HCT116 (cell line): ENCODE measurements around the gene ZMYM4. TPM values are rescaled to one million over a fixed set of nuclear protein-coding genes. Genes with fewer than 3 reads are reported as not detected.
A peak's percentile ranks its signal among the peaks of the same experiment; 100 is the strongest.

Experiments
- ATAC-seq: fragments of 200-7000 bp; cut with Tn5 transposase; 2 replicates; pipeline ENCODE4 v1.9.1; 2020; ENCODE audit warnings: mild to moderate bottlenecking, moderate library complexity
- BruUV-seq: library from RNA; stranded (reverse); fragments of 400-500 nt; replicated peaks from 2 replicates; lab custom pipeline; 2021; lab: Mats Ljungman, UMichigan
- CTCF ChIA-PET: fragments of 300-600 bp; sonication (Branson Sonifier 250); formaldehyde crosslinking; loops from one replicate; lab custom pipeline; 2021; ENCODE audit warnings: antibody characterized with exemption; lab: Charles Lee
- POLR2A ChIA-PET: fragments of 300-600, 350-600 bp; sonication (Branson Sonifier 250); formaldehyde crosslinking; loops from one replicate; lab custom pipeline; 2021; ENCODE audit warnings: antibody characterized with exemption; lab: Charles Lee
- RAD21 ChIA-PET, 2 experiments: fragments of 300-600 bp; sonication (Branson Sonifier 250); formaldehyde crosslinking; loops; one replicate each; lab custom pipeline; 2023; ENCODE audit warnings: low total read pairs in 2 of 2; ENCODE audit not compliant: uncharacterized antibody in 2 of 2, unreplicated experiment in 2 of 2, low non-redundant PET in 1 of 2; lab: Charles Lee
- DNase-seq: peaks from one replicate; pipeline ENCODE4 v3.0.0-alpha.2; 2010; ENCODE audit warnings: low read depth, low spot score
- H2AFZ ChIP-seq: fragments of 200-600 bp; shearing (Covaris generic), sonication (generic); 2 replicates; pipeline ENCODE4 v1.6.1; 2017; ENCODE audit warnings: low read depth, mixed run types, mixed read lengths, antibody characterized with exemption, low read length; ENCODE audit not compliant: poor library complexity, severe bottlenecking
- H3K27ac ChIP-seq: 2 replicates; pipeline ENCODE4 v1.5.1; 2012; ENCODE audit warnings: low read depth, low read length
- H3K27me3 ChIP-seq: fragments of 200-600 bp; sonication (generic); 2 replicates; pipeline ENCODE4 v1.6.1; 2016; ENCODE audit warnings: mixed run types, low read length, mixed read lengths; ENCODE audit not compliant: insufficient read depth
- H3K36me3 ChIP-seq, 2 experiments: fragments of 200-500 bp in 1 of 2; fragments of 200-600 bp in 1 of 2; sonication (Bioruptor generic) in 1 of 2; sonication (generic) in 1 of 2; 2 replicates each; pipeline versions ENCODE4 v1.5.1 to v1.6.1; 2014 to 2016; ENCODE audit warnings: low read length in 2 of 2, inconsistent platforms in 1 of 2, mixed read lengths in 1 of 2, mixed run types in 1 of 2; ENCODE audit not compliant: insufficient read depth in 2 of 2, control insufficient read depth in 1 of 2
- H3K4me1 ChIP-seq, 2 experiments: fragments of 200-600 bp in 1 of 2; sonication (generic) in 1 of 2; 2 replicates each; pipeline versions ENCODE4 v1.5.1 to v1.6.1; 2012 to 2017; ENCODE audit warnings: low read length in 2 of 2, inconsistent platforms in 1 of 2, mild to moderate bottlenecking in 1 of 2, mixed read lengths in 1 of 2, mixed run types in 1 of 2, moderate library complexity in 1 of 2; ENCODE audit not compliant: insufficient read depth in 2 of 2, control insufficient read depth in 1 of 2
- H3K4me2 ChIP-seq: fragments of 200-600 bp; sonication (generic); 2 replicates; pipeline ENCODE4 v1.6.1; 2017; ENCODE audit warnings: mixed run types, low read length, mixed read lengths
- H3K4me3 ChIP-seq, 2 experiments: fragments of 200-600 bp in 1 of 2; sonication (generic) in 1 of 2; replicated peaks in 1 of 2; 2 replicates each; pipeline ENCODE4 v1.5.1; 2011 to 2016; ENCODE audit warnings: low read length in 2 of 2, control low read depth in 1 of 2, low read depth in 1 of 2, mild to moderate bottlenecking in 1 of 2, mixed read lengths in 1 of 2, mixed run types in 1 of 2
- H3K79me2 ChIP-seq: fragments of 200-600 bp; sonication (generic); 2 replicates; pipeline ENCODE4 v1.6.1; 2017; ENCODE audit warnings: mild to moderate bottlenecking, mixed run types, low read length, moderate library complexity, mixed read lengths; ENCODE audit not compliant: insufficient read depth
- H3K9ac ChIP-seq: fragments of 200-600 bp; sonication (generic); 2 replicates; pipeline ENCODE4 v1.6.1; 2016; ENCODE audit warnings: low read length, mixed read lengths
- H3K9me2 ChIP-seq: fragments of 200-600 bp; sonication (generic), shearing (Covaris generic); 2 replicates; pipeline ENCODE4 v1.6.1; 2017; ENCODE audit warnings: mixed run types, mild to moderate bottlenecking, moderate library complexity; ENCODE audit not compliant: insufficient read depth
- H3K9me3 ChIP-seq, 2 experiments: fragments of 200-500 bp in 1 of 2; fragments of 200-600 bp in 1 of 2; sonication (Bioruptor generic) in 1 of 2; sonication (generic) in 1 of 2; 2 replicates each; pipeline ENCODE4 v1.6.1; 2014 to 2017; ENCODE audit warnings: low read length in 2 of 2, mixed read lengths in 2 of 2, inconsistent platforms in 1 of 2, low read depth in 1 of 2, mild to moderate bottlenecking in 1 of 2, mixed run types in 1 of 2, moderate library complexity in 1 of 2; ENCODE audit not compliant: control insufficient read depth in 1 of 2, insufficient read depth in 1 of 2
- H4K20me1 ChIP-seq: fragments of 200-600 bp; sonication (generic), shearing (Covaris generic); 2 replicates; pipeline ENCODE4 v1.6.1; 2017; ENCODE audit warnings: mixed run types, mild to moderate bottlenecking, moderate library complexity; ENCODE audit not compliant: insufficient read depth
- ELF1 ChIP-seq: IDR thresholded peaks from 2 replicates; pipeline ENCODE4 v1.6.1; 2012; ENCODE audit warnings: low read depth, borderline replicate concordance
- FOSL1 ChIP-seq: IDR thresholded peaks from 2 replicates; pipeline ENCODE4 v1.6.1; 2012; ENCODE audit warnings: low read depth
- SP1 ChIP-seq: IDR thresholded peaks from 2 replicates; pipeline ENCODE4 v1.6.1; 2012; ENCODE audit warnings: low read depth
- ZNF274 ChIP-seq: fragments of 200-500 bp; sonication (Bioruptor generic); IDR thresholded peaks from 2 replicates; pipeline ENCODE4 v1.6.1; 2014; ENCODE audit warnings: mild to moderate bottlenecking, low read depth, low read length, inconsistent platforms
- intact Hi-C: fragments of 100-400 bp; cut with micrococcal nuclease; formaldehyde crosslinking; loops from 2 replicates; pipeline ENCODE4 v1.10.0; 2022
- total RNA-seq: library from RNA; stranded (reverse); gene quantifications from one replicate; pipeline ENCODE4 v1.2.1, GENCODE V29; 2021; ENCODE audit not compliant: unreplicated experiment
- TF ChIP-seq, protein P1 (sequence below): IDR thresholded peaks from 2 replicates; pipeline ENCODE4 v1.6.1; 2012
- TF ChIP-seq, protein P2 (sequence below), 3 experiments: fragments of 200-600 bp in 1 of 3; sonication (generic) in 1 of 3; IDR thresholded peaks in 2 of 3; conservative IDR thresholded peaks in 1 of 3; 2 replicates each; pipeline ENCODE4 v1.5.1; 2012 to 2017; ENCODE audit warnings: low read depth in 2 of 3, low read length in 2 of 3, antibody characterized with exemption in 1 of 3, borderline replicate concordance in 1 of 3, control low read depth in 1 of 3, mild to moderate bottlenecking in 1 of 3, mixed read lengths in 1 of 3, mixed run types in 1 of 3, moderate library complexity in 1 of 3; ENCODE audit not compliant: insufficient read depth in 1 of 3

ZMYM4 gene
- total RNA-seq, 1 experiment from 2014 or later: 58.0 TPM

DNA sequence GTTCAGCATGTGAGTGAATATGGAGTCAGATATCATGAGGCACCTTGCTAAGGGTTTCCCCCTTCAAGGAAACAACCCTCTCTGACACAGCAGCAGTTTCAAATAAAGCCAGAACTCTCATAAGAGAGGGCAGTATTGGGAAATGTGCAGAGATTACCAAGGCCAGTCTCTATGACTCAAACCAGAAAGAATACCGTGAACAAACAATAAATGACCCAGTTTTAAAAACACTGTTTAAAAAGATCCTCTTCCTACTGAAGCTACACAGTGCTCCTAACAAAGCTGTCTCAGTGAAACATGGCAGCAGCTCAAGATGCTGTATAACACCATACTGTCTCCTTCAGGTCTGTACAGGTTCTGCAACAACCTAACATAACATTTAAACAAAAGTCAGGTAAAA is 186.1 kb downstream of the ZMYM4 start:
- H3K4me3 ChIP-seq: no peak overlapping the region
- no peak overlapping the region for H3K9ac ChIP-seq
- ChIA-PET POLR2A (interaction anchor here (1.4 kb wide), 1 partner anchor 118 kb away, joined by 3 read pairs; the partner anchor contains the start of gene TFAP2E), RAD21 (no interaction called here), CTCF (no interaction called here)
- DNase-seq (no peak), ATAC-seq (0 out of 2 replicates have a peak, but pooled peaks have one; percentile 41)
- intact Hi-C loops: no loop called here
- no peak overlapping the region for H2AFZ ChIP-seq
- no peaks in the 10 kb centered on the region for H3K27me3 ChIP-seq
- no TSS peak for BruUV-seq
- no peaks in the 10 kb centered on the region for H3K79me2 ChIP-seq
- no peaks in the 10 kb centered on the region; the same call in 1 of the 2 replicates for H4K20me1 ChIP-seq
- H3K4me1 ChIP-seq: no peaks in the 10 kb centered on the region
- no peak overlapping the region for H3K27ac ChIP-seq
- TF ChIP-seq SP1 (no peak), FOSL1 (no peak)
- TF ChIP-seq, protein P1, sequence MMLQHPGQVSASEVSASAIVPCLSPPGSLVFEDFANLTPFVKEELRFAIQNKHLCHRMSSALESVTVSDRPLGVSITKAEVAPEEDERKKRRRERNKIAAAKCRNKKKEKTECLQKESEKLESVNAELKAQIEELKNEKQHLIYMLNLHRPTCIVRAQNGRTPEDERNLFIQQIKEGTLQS: no peak
- TF ChIP-seq, protein P2, sequence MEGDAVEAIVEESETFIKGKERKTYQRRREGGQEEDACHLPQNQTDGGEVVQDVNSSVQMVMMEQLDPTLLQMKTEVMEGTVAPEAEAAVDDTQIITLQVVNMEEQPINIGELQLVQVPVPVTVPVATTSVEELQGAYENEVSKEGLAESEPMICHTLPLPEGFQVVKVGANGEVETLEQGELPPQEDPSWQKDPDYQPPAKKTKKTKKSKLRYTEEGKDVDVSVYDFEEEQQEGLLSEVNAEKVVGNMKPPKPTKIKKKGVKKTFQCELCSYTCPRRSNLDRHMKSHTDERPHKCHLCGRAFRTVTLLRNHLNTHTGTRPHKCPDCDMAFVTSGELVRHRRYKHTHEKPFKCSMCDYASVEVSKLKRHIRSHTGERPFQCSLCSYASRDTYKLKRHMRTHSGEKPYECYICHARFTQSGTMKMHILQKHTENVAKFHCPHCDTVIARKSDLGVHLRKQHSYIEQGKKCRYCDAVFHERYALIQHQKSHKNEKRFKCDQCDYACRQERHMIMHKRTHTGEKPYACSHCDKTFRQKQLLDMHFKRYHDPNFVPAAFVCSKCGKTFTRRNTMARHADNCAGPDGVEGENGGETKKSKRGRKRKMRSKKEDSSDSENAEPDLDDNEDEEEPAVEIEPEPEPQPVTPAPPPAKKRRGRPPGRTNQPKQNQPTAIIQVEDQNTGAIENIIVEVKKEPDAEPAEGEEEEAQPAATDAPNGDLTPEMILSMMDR (IDR thresholded peaks at IDR 0.05 in 2 of 3, conservative IDR thresholded peaks at IDR 0.05 in 1 of 3; ENCODE audit: borderline replicate concordance in 1 of 3, insufficient read depth in 1 of 3, low read depth in 2 of 3, low read length in 2 of 3): peak in 1 of 3 experiments; percentile 37; a peak in 1 of 6 replicates
- H3K36me3 ChIP-seq: peaks cover 0 to 3% of the 10 kb centered on the region in 2 experiments; a peak in 1 of 4 replicates
- H3K9me3 ChIP-seq: no peaks in the 10 kb centered on the region
- no peak overlapping the region for H3K4me2 ChIP-seq
- no peaks in the 10 kb centered on the region for H3K9me2 ChIP-seq

DNA sequence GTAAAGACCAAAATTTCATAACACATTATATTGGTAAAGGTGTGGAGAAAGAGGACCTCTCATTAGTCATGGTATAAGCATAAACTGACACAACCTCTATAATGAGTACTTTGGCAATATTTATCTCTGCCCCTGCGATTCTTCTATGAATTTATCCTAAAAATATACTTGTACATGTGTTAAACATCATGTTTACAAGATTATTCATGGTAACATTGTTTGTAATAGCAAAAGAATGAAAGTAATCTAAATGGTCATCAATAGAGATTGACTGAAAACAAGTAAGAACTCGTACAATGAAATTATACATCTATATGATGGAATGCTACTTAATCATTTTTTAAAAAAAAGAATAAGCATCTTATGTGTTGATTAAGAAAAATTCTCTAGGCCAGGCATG is 192.3 kb downstream of the ZMYM4 start:
- ChIA-PET POLR2A (no interaction called here), RAD21 (no interaction called here), CTCF (no interaction called here)
- Histone ChIP-seq H3K4me3 (no peak overlapping the region), H3K4me2 (no peak overlapping the region), H4K20me1 (no peaks in the 10 kb centered on the region; the same call in 1 of the 2 replicates), H3K9ac (no peak overlapping the region), H3K9me3 (no peaks in the 10 kb centered on the region), H3K9me2 (no peaks in the 10 kb centered on the region), H3K36me3 (peaks cover 0 to 2% of the 10 kb centered on the region in 2 experiments; a peak in 1 of 4 replicates), H3K79me2 (no peaks in the 10 kb centered on the region), H3K4me1 (no peaks in the 10 kb centered on the region), H3K27me3 (no peaks in the 10 kb centered on the region), H3K27ac (no peak overlapping the region), H2AFZ (no peak overlapping the region)
- no peak for DNase-seq
- no peak for TF ChIP-seq ZNF274
- no peak for TF ChIP-seq ELF1
- no peak for TF ChIP-seq SP1
- BruUV-seq: no TSS peak
- intact Hi-C loops: no loop called here
- no peak for ATAC-seq
